HepG2 (cell line): ENCODE measurements around the gene KAZN. TPM values are rescaled to one million over a fixed set of nuclear protein-coding genes. Genes with fewer than 3 reads are reported as not detected.

ENCODE experiments used
- ATAC-seq: fragments of 200-7000 bp; cut with Tn5 transposase; 3 replicates; pipeline ENCODE4 v1.9.1; 2020; ENCODE audit warnings: mild to moderate bottlenecking, moderate library complexity
- BruUV-seq: library from RNA; stranded (reverse); fragments of 400-500 nt; replicated peaks from 2 replicates; lab custom pipeline; 2021; lab: Mats Ljungman, UMichigan
- CTCF ChIA-PET: fragments of 300-600 bp; formaldehyde crosslinking; extraction: SDS; loops from one replicate; lab custom pipeline; 2021; ENCODE audit warnings: low total read pairs, inconsistent platforms, low intra/inter-chr PET ratio; lab: Yijun Ruan, JAX
- POLR2A ChIA-PET: fragments of 350-600 bp; sonication (Branson Sonifier 250); formaldehyde crosslinking; loops from one replicate; lab custom pipeline; 2020; ENCODE audit warnings: antibody characterized with exemption, inconsistent platforms; lab: Yijun Ruan, JAX
- DNase-seq: peaks from one replicate; pipeline ENCODE4 v3.0.0-alpha.2; 2015; ENCODE audit warnings: low spot score
- FAIRE-seq: peaks from 3 replicates; lab custom pipeline; 2011; peaks lifted over from hg19 to GRCh38; lab: Jason Lieb, UNC
- H2AFZ ChIP-seq: one replicate; pipeline ENCODE4 v1.6.1; 2011; ENCODE audit warnings: low read length, inconsistent platforms
- H3K27ac ChIP-seq: fragments of 300-600 bp; 3 replicates; pipeline ENCODE4 v1.8.0; 2011; ENCODE audit warnings: mixed run types, mild to moderate bottlenecking, mixed read lengths, low read length, inconsistent platforms; ENCODE audit not compliant: insufficient read depth; ENCODE audit errors: extremely low read length
- H3K27me3 ChIP-seq, 2 experiments: fragments of 200-600 bp in 1 of 2; 2 replicates in 1 of 2; 3 replicates in 1 of 2; pipeline versions ENCODE4 v1.6.0 to v1.8.0; 2011; ENCODE audit warnings: low read length in 2 of 2, mild to moderate bottlenecking in 2 of 2, moderate library complexity in 2 of 2, inconsistent platforms in 1 of 2; ENCODE audit not compliant: insufficient read depth in 2 of 2, control insufficient read depth in 1 of 2
- H3K36me3 ChIP-seq, 2 experiments: fragments of 200-600 bp in 1 of 2; replicated peaks in 1 of 2; 2 replicates in 1 of 2; 3 replicates in 1 of 2; pipeline versions ENCODE4 v1.5.1 to v1.8.0; 2011; ENCODE audit warnings: low read length in 2 of 2, inconsistent platforms in 1 of 2; ENCODE audit not compliant: insufficient read depth in 2 of 2, control insufficient read depth in 1 of 2
- H3K4me1 ChIP-seq: 2 replicates; pipeline ENCODE4 v1.5.1; 2012; ENCODE audit warnings: low read length, inconsistent platforms; ENCODE audit not compliant: insufficient read depth
- H3K4me2 ChIP-seq: 2 replicates; pipeline ENCODE4 v1.6.0; 2011; ENCODE audit warnings: low read depth, low read length, inconsistent platforms
- H3K4me3 ChIP-seq, 3 experiments: fragments of 200-600 bp in 1 of 3; sonication (generic), shearing (Covaris generic) in 1 of 3; replicated peaks in 1 of 3; 2 replicates each; pipeline ENCODE4 v1.5.1; 2011 to 2016; ENCODE audit warnings: low read length in 3 of 3, inconsistent platforms in 2 of 3, low read depth in 2 of 3, mild to moderate bottlenecking in 2 of 3, control low read depth in 1 of 3, mixed read lengths in 1 of 3; ENCODE audit not compliant: insufficient read depth in 1 of 3
- H3K79me2 ChIP-seq: one replicate; pipeline ENCODE4 v1.6.1; 2011; ENCODE audit warnings: low read length, inconsistent platforms; ENCODE audit not compliant: insufficient read depth
- H3K9ac ChIP-seq: 2 replicates; pipeline ENCODE4 v1.6.0; 2011; ENCODE audit warnings: mild to moderate bottlenecking, low read depth, low read length, inconsistent platforms; ENCODE audit not compliant: insufficient read depth
- H3K9me3 ChIP-seq: 2 replicates; pipeline ENCODE4 v1.5.1; 2012; ENCODE audit warnings: mild to moderate bottlenecking, low read length
- H4K20me1 ChIP-seq: 2 replicates; pipeline ENCODE4 v1.6.0; 2011; ENCODE audit warnings: inconsistent platforms, mild to moderate bottlenecking, low read length, moderate library complexity; ENCODE audit not compliant: insufficient read depth
- MAFF ChIP-seq: IDR thresholded peaks from 2 replicates; pipeline ENCODE4 v1.6.1; 2011; ENCODE audit warnings: low read depth, low read length, improper control_type of control experiment
- MAFK ChIP-seq, 2 experiments: IDR thresholded peaks in 1 of 2; conservative IDR thresholded peaks in 1 of 2; 2 replicates each; pipeline ENCODE4 v1.6.1; 2011; ENCODE audit warnings: improper control_type of control experiment in 2 of 2, low read length in 2 of 2
- NFE2L2 ChIP-seq: fragments of 150-350 bp; IDR thresholded peaks from 2 replicates; pipeline ENCODE4 v1.6.1; 2014; ENCODE audit warnings: low read length
- PHB2 ChIP-seq: fragments of 450-650 bp; IDR thresholded peaks from 2 replicates; pipeline ENCODE4 v1.6.1; 2018; ENCODE audit not compliant: partially characterized antibody
- SETDB1 ChIP-seq: sonication (generic); formaldehyde crosslinking; IDR thresholded peaks from 2 replicates; pipeline ENCODE4 v1.5.1; 2020; ENCODE audit warnings: missing genetic modification reagents, mild to moderate bottlenecking, borderline replicate concordance
- TEAD2 ChIP-seq: sonication (generic); formaldehyde crosslinking; IDR thresholded peaks from 2 replicates; pipeline ENCODE4 v1.9.0; 2021; ENCODE audit warnings: missing genetic modification reagents
- TSC22D2 ChIP-seq: sonication (generic); formaldehyde crosslinking; IDR thresholded peaks from 2 replicates; pipeline ENCODE4 v1.5.1; 2020; ENCODE audit warnings: missing genetic modification reagents, mild to moderate bottlenecking, borderline replicate concordance
- WGBS: methylation state at CpG from one replicate; pipeline ENCODE4 v1.1.6; 2017; ENCODE audit warnings: low lambda C conversion rate; 5-methylcytosine and 5-hydroxymethylcytosine counted together
- in situ Hi-C: cut with HindIII; loops from 2 replicates; pipeline ENCODE4 v1.10.0; 2017; ENCODE audit warnings: low pct_unique_long_range_greater_than_20kb; ENCODE audit not compliant: extremely low pct_ligation_motif_present
- intact Hi-C: fragments of 100-400 bp; cut with micrococcal nuclease; formaldehyde crosslinking; loops from one replicate; pipeline ENCODE4 v1.10.0; 2022; ENCODE audit not compliant: unreplicated experiment
- polyA plus RNA-seq, 8 experiments: library from polyadenylated mRNA; depleted of rRNA in 3 of 8; stranded (reverse) in 7 of 8; unstranded in 1 of 8; fragments of >200 nt; fragmentation: Illumina TruSeq in 4 of 8; extraction: Trizol in 4 of 8; gene quantifications; 2 replicates each; pipeline versions ENCODE4 v1.2.1 to v1.2.3, GENCODE V29; 2011 to 2016; ENCODE audit warnings: low read depth in 4 of 8, missing spikeins in 1 of 8, mixed read lengths in 1 of 8; ENCODE audit not compliant: insufficient read depth in 1 of 8
- total RNA-seq, 5 experiments: library from RNA; depleted of rRNA; stranded (reverse); fragments of >200 nt; fragmentation: Illumina TruSeq; extraction: Trizol; gene quantifications; 2 replicates each; pipeline ENCODE4 v1.2.3, GENCODE V29; 2016; ENCODE audit warnings: low read depth in 1 of 5
- TF ChIP-seq, protein P1 (sequence below): IDR thresholded peaks from 2 replicates; pipeline ENCODE4 v1.6.1; 2018; ENCODE audit warnings: missing genetic modification reagents

Gene KAZN
- total and polyA plus RNA-seq, 2 of the 13 experiments (the other 11 are each of a cell fraction or from before 2014, with no cell fraction given): 10.4 to 13.5 TPM

DNA sequence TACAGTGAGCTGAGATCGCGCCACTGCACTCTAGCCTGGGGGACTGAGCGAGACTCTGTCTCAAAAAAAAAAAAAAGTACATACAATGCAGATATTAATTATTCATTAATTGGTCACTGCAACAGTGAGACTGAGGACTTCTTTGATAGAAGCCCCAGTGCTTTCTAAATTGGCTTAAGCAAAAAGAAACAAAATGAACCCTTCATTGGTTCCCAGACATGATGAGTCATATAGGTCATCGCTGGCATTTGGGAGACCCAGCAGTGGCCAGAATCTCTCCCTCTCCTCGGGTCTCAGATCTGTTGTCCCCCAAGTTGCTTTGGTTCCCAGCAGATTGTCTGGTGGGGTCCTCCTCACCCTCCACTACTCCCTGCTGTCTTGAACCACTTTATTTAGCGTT lies 144.9 kb downstream of the KAZN start (continued):
- TF ChIP-seq SETDB1 (no peak), TEAD2 (CRISPR knock-in tag) (no peak)

DNA sequence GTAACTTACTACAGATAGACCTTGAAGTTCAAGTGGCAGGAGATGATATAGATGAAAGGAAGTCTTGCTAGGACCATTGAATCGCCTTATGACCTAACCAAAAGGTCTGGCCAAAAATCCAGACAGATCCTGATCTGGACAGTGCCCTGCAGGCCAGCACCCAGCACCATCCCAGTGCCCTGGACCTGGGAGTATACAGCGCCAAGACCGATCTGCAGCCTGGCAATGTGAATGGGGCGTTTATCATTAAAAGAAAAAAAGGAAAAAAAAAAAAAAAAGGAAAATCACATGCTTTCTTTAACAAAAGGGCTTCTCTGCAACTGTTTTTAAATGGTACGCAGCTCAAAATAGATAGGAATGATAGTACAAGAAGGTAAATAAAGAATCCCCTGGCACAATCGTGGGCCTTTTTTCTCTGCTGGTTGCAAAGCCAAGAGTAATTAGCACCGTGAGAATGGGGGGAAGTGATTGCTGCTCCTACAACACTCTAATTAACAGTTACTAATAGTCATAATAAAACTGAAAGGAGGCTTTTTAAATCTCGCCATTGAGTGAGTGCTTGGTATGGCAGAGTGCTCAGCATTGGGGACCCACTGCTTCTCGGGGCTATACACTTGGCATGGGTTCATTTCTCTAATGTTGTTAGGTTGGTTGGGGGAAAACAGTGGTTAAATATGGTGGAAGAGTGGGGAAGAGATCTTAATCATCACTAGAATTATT lies 146.7 kb downstream of the KAZN start:
- FAIRE-seq (no peak), DNase-seq (no peak), ATAC-seq (no peak)
- H3K9ac ChIP-seq: no peak overlapping the region
- H4K20me1 ChIP-seq: no peaks in the 10 kb centered on the region
- intact Hi-C loops (no loop called here), in situ Hi-C loops (no loop called here)
- H3K36me3 ChIP-seq: no peaks in the 10 kb centered on the region
- no peak overlapping the region for H2AFZ ChIP-seq
- WGBS: 33% methylated on average over 9 of the region's 9 CpGs
- H3K27me3 ChIP-seq: peaks cover 0 to 21% of the 10 kb centered on the region in 2 experiments; a peak in 3 of 5 replicates
- no peaks in the 10 kb centered on the region for H3K9me3 ChIP-seq
- TF ChIP-seq, protein P1, sequence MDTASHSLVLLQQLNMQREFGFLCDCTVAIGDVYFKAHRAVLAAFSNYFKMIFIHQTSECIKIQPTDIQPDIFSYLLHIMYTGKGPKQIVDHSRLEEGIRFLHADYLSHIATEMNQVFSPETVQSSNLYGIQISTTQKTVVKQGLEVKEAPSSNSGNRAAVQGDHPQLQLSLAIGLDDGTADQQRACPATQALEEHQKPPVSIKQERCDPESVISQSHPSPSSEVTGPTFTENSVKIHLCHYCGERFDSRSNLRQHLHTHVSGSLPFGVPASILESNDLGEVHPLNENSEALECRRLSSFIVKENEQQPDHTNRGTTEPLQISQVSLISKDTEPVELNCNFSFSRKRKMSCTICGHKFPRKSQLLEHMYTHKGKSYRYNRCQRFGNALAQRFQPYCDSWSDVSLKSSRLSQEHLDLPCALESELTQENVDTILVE: no peak
- no peak for TF ChIP-seq PHB2
- H3K4me1 ChIP-seq: no peaks in the 10 kb centered on the region
- BruUV-seq: no TSS peak
- H3K27ac ChIP-seq: no peak overlapping the region
- CTCF ChIA-PET: no interaction called here
- H3K79me2 ChIP-seq: no peaks in the 10 kb centered on the region
- H3K4me2 ChIP-seq: no peak overlapping the region
- no peak overlapping the region for H3K4me3 ChIP-seq
- POLR2A ChIA-PET: no interaction called here

DNA sequence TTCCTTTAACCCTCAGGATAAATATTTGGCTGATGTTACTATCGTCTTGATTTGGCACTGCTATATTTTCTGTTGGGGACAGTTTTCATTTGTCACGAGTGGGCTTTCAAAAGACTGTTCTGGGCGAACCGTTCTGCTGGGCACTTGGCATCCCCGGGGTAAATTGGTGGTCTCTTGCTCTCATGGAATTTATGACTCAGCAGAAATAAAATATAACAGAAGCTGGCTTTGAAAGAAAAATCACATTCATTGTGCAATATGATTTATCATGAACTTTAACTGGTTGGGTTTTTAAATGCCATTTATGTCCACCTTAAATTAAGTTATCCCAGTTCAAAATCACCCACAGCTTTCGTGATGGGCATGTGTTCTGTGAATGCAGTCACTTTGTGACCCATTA lies 147.3 kb downstream of the KAZN start:
- in situ Hi-C loops: no loop called here

More for the DNA sequence above, 147.3 kb downstream of the KAZN start:
- WGBS: 3% methylated on average over 6 of the region's 6 CpGs
- DNase-seq: no peak
- Histone ChIP-seq H3K9ac (no peak overlapping the region), H3K27ac (no peak overlapping the region), H3K4me1 (no peaks in the 10 kb centered on the region), H3K79me2 (no peaks in the 10 kb centered on the region), H3K9me3 (no peaks in the 10 kb centered on the region), H3K27me3 (peaks cover 0 to 16% of the 10 kb centered on the region in 2 experiments; a peak in 3 of 5 replicates), H4K20me1 (no peaks in the 10 kb centered on the region), H3K4me2 (no peak overlapping the region), H2AFZ (no peak overlapping the region), H3K4me3 (no peak overlapping the region), H3K36me3 (no peaks in the 10 kb centered on the region)
- intact Hi-C loops: no loop called here
- TF ChIP-seq TSC22D2: no peak
- TF ChIP-seq MAFK (conservative IDR thresholded peaks at IDR 0.05 in 1 of 2, IDR thresholded peaks at IDR 0.05 in 1 of 2; ENCODE audit: low read length in 2 of 2): peak in 1 of 2 experiments; percentile 34; a peak in 1 of 4 replicates
- TF ChIP-seq MAFF: 0 out of 2 replicates have a peak, but pooled peaks have one; percentile 18
- TF ChIP-seq NFE2L2: peak; percentile 50; the same call in 1 of the 2 replicates
- no peak for FAIRE-seq
- no TSS peak for BruUV-seq
- CTCF ChIA-PET: no interaction called here
- POLR2A ChIA-PET: no interaction called here
- no peak for ATAC-seq
